HG02840 (cell line): ENCODE data around the gene RIT2.
"Not testable (repeated sequence)": the region's sequence is repeated elsewhere in the genome, so short reads cannot be mapped to it uniquely, and the experiment has no call there.

Experiments used
- ATAC-seq: cut with Tn5 transposase; IDR thresholded peaks from one replicate; pipeline ENCODE4 v1.9.1; 2021; ENCODE audit warnings: mild to moderate bottlenecking, moderate library complexity, moderate number of reproducible peaks; ENCODE audit not compliant: unreplicated experiment, low FRiP score

The RIT2 gene

DNA sequence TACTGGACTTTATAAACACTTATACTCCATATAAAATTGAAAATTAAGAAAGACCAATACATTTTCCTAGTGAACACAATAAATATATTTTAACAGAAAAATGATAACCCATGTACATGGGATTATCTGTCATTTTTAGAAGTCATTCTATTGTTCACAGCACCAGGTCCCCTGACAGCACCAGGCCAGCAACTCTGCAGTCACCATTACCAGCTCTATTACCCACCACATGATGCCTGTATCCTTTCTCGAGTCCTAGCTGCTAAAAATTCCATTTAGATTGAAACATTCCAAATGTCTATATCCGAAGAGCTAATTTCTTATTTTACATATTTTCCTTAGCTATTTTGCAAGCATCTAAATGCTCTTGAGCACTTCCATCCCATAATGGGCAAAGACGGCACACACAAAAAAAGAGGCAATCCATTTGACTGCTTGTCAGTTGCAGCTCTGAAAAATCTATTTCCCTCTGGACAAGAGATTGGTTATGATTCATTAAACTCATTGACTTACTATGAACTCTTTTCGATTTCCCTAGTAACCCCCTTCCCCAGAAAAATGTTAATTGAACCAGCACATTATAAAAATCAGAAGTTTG is 336.9 kb downstream of the RIT2 start:
- ATAC-seq = no peak

DNA sequence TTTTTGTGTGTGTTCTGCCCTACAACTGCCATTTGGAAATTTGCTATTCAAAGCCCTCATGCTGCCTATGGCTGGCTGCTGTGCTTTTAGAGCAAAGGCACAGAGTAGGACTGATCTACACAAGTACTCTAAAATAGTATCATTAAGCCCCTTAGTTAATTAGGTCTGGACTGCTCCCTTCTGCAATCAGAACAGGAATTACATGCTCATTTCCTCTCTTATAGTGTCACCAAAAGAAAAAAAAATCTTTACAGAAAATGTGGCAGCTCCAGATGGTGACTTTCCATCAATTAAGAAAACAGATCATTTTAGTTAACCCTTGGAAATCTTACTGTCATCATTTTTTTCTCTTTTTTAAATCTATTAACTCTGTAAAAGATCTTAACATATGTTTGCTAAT is 337.5 kb downstream of the RIT2 start:
- ATAC-seq = no peak

DNA sequence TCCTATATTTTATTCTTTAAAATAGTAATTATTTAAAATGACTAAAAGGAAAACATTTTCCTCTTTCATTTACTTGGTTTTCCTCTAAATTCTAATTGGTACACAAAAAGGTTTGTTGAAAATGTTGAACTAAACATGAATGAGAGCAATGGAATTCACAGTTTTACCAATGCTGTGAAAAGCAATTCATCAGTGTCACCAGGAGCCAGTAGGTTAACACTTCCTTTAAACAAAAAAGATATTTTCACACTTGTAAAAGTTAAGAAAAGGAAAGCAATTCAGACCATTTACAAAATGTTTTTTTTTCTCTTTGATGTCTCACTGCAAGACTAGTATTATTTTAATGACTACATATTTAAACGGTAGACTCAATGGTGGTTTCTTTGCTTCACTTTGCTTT is 341.6 kb downstream of the RIT2 start:
- ATAC-seq = no peak

DNA sequence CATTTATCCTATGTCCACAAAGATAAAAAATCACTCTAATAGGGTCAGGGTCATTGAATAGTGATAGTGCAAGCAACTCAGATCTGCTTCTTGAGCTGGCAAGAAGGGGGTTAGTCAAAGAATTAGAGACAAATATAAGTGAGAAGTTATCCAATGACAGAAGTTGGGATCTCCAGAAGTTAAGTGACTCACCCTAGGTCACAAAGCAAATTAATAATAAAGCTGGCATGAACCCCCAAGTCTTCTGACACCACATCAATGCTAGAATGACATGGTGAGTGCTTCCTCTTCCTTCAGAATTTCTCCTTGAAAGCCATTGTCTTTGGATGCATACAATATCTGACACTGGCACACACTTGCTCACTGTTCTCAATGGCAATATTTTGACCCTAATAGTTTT is 343.5 kb downstream of the RIT2 start:
- no peak for ATAC-seq

DNA sequence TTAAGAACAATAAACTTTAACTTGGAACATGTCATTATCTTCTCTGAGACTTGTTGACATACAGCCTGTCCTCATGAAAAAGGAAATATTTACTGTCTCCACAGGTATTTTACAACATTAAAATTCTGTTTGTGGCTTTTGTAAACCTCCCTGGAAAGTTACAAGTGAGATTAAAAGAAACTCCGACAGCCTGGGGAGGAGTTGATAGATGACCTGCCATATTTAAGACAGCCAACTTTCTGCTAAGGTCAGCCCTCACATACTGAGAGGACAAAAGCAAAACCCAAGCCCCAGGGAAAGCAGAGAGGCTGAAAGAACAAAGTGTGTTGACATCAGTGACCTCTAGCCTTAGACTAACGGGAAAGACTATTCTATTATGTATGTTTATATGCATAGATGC is 350.2 kb downstream of the RIT2 start:
- ATAC-seq = no peak

DNA sequence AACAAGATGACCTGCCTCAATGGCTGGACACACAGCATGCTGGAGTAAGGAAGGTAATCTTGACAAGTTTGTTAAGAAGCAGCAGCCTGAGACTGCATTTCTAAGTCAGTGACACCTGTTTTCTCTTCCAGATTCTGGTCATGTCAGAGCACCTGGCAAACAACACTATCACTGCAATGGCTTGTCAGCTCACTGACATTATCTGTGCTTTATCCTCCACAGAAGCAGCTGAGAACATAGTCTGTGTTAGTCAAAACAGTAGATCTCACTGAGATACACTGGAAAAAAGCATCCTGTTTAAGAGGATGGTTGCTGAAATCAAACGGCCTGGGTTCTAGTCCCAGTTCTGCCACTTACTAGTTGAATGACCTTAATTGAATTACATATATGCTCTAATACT is 355.2 kb downstream of the RIT2 start:
- ATAC-seq = no peak

DNA sequence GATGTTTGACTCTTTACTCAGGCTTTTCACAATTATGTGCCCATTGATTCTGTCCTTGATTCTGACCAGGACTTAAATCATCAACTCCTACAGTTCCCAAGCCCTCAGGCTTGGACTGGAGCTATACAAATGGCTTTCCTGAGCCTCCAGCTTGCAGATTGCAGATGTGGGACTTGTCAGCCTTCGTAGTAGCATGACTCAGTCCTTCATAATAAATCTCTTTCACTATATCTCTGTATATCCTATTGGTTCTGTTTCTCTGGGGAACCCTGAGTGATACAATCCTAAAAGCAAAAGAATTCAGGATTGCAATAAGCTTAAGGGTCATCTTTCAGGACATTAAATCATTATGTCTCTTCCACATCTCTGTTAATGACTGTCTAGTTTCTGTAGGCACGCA is 356.6 kb downstream of the RIT2 start:
- ATAC-seq = no peak

DNA sequence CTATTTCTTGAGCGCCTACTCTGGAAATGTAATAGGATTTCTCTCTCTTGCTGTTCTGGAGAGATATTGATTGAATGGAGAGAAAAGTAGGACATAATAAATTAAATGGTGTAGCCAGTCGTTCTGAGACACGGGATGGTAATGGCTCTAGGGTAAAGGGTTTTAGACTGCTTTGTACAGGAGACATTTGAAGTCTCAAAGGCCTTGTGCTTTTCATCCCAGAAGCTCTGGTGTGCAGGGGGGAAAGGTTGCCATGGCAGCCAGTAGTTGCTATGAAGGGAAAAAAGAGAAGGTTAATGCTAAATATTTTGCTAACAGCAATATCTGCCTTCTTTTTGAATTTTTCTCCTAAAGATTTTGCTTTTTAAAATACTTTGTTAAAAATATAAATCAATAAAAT is 359.3 kb downstream of the RIT2 start:
- no peak for ATAC-seq

DNA sequence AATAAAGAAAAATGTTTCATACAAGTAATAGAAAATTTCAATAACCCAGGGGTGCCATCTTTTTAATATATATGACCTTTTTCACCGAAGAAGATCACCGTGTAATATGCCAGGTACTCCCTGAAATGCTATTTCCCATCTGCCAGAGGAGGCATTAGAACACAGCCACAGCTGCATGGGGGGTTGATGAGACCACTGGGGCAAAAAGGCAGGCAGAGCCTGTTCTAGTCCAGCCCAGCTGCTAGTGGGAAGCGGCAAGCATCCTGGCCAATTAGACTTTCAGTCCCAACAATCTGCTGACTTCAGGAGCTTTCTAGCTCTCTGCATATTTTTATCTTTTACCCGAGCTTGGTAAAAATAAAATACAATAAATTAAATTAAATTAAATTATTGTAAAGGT is 362.6 kb downstream of the RIT2 start:
- no peak for ATAC-seq

DNA sequence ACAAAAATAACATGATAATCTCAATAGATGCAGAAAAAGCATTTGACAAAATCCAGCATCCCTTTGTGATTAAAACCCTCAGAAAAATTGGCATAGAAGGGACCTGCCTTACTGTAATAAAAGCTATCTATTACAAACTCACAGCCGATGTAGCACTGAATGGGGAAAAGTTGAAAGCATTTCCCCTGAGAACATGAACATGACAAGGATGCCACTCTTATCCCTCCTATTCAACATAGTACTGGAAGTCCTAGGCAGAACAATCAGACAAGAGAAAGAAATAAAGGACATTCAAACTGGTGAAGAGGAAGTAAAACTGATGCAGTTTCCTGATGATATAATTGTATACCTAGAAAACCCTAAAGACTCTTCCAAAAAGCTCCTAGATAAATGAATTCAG is 368.7 kb downstream of the RIT2 start:
- no peak for ATAC-seq

DNA sequence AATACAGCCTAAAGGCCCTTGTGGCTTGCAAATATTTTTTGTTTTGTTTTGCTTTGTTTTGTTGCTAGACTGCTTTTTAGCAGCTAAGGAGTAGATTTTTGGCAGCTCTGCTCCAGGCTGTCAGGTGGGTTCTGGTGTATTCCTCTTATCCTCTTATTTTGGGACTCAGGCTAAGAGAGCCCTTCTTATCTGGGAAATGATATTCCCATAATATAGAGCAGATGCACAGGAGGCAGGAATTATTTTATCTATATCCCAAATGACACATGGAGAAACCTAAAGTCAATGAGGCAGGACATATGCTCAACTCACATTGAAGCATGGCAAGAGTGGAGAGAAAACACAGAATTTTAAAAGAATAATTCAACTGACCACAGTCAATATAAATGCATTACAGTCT is 369.6 kb downstream of the RIT2 start:
- no peak for ATAC-seq

DNA sequence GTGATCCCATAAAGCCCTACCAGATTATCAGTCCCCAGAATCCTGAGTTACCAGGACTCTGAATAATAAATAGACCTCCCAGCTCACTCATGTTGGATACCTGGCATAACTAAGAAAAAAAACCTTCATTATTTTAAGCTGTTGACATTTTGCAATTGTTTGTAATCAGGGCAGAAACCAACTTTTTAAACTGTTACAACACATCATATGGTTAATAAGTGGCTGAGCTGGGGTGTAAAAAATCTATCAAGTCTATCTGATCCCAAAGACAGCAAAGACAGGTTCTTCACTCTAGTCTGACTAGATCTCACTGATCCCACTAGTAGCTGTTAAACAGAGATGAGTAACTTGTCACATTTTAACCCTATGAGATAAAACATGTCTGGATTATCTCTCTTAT is 370.3 kb downstream of the RIT2 start:
- no peak for ATAC-seq

DNA sequence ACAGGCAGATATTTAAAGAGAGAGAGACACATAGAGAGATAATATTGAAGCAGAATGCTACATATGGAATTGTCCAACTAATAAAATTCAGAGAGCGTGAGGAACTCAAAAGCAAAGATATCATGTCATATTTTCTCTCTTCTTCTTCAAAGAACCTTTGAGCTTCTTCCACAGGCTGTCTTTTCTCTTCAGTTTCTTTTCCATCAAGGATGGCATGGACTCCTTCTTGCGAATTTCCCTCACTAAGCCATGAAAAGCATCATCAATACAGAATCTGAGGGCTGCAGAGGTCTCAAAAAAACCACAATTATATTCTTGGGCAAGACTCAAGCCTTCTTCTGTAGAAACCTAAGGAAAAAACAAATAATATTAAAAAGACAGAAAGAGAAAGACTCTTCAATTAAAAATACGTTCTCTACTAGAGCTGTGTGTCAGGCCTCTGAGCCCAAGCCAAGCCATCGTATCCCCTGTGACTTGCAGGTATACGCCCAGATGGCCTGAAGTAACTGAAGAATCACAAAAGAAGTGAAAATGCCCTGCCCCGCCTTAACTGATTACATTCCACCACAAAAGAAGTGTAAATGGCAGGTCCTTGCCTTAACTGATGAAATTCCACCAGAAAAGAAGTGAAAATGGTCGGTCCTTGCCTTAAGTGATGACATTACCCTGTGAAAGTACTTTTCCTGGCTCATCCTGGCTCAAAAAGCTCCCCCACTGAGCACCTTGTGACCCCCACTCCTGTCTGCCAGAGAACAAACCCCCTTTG is 371.9 kb downstream of the RIT2 start:
- no peak for ATAC-seq

DNA sequence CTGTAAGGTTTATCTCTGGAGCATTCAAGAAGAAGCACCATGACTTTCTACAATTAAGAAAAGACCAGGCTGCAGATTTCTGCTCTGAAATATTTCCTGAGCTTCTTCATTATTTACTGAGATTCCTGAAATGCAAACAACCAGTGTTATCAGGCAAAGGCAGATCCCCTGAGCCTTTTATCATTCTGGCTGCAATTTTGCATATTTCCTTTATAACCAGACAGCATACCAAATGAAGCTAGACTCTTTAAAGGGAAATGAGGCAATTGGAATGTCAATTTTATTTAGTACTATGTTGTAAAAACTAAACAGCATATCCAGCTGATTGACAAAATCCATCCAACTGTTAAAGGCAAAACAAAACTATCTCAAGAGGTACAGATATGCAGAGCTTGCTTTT is 372.5 kb downstream of the RIT2 start:
- no peak for ATAC-seq

DNA sequence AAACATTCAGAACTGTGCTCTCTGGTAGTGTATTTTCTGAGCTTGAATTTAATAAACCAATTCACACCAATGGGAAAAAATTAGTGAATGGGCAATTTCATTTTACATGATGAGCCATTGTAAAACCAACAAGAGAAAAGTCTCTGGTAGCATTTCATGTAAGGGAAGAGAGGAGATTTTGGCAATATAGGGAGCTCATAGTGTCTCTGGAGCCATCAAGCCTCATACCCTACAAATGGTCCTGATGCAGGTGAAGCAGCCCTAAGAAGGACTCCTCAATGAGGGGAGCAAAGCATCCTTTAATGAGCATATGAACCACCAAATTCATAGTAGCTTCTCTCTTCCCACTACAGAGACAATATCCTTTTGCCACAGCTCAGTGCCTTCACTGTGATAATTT is 373.0 kb downstream of the RIT2 start:
- ATAC-seq = no peak

DNA sequence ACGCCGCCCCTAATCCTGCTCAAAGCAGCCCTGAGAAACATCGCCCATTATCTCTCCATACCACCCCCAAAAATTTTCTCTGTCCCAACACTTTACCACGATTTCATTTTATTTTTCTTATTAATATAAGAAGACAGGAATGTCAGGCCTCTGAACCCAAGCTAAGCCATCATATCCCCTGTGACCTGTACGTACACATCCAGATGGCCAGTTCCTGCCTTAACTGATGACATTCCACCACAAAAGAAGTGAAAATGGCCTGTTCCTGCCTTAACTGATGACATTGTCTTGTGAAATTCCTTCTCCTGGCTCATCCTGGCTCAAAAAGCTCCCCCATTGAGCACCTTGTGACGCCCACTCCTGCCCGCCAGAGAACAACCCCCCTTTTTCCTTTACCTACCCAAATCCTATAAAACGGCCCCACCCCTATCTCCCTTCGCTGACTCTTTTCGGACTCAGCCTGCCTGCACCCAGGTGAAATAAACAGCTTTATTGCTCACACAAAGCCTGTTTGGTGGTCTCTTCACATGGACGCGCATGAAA is 373.6 kb downstream of the RIT2 start:
- ATAC-seq = not testable (repeated sequence)

DNA sequence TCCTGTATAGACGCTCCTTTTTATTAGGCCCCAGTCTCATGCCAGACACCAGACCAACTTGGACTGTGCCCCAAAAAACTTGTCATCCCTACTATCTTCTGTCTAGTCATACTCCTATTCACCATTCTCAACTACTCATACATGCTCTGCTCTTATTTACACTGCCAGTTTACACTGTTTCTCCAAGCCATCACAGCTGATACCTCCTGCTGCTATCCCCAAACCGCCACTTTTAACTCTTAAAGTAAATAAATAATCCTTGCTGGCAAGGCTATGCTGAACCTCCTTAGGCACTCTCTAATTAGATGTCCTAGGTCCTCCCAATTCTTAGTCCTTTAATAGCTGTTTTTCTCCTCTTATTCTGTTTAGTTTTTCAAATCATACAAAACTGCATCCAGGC is 374.2 kb downstream of the RIT2 start:
- not testable (repeated sequence) for ATAC-seq

DNA sequence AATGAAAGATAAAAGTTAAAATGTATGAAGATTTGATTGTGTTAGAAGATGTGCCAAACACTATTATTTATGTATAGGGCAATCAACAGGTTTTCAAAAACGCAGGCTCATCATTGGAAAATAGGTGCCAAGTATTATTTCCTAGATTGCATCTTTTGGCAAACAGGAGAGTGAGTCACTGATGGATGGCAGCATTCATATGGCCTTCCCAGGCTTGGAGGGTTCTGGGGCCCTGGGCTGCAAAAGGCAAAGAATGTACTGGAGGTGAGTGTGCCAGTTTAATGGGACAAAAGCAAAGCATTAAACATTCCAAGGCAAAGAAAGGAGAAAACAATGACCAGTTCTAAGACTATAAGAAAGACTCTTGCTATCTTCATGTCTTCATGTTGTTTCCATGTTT is 379.4 kb downstream of the RIT2 start:
- no peak for ATAC-seq

DNA sequence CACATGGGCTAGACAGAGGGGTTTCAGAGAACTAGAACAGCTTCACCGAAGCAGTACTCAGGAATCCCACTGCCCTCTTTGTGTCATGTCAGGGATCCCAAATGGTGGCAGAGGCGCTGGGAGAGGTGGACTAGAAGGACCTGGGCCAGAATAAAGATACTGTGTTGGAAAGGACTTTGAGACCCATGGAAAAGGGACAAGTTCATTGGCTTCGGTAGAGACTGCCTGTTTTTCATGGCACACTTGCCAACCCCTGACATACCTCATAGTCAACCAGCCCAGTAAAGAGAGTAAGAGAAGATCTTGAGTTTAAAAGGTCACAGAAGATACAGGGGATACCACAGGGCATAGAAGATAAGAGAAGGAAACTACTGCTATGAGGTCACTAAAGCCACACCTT is 381.0 kb downstream of the RIT2 start:
- ATAC-seq = no peak

DNA sequence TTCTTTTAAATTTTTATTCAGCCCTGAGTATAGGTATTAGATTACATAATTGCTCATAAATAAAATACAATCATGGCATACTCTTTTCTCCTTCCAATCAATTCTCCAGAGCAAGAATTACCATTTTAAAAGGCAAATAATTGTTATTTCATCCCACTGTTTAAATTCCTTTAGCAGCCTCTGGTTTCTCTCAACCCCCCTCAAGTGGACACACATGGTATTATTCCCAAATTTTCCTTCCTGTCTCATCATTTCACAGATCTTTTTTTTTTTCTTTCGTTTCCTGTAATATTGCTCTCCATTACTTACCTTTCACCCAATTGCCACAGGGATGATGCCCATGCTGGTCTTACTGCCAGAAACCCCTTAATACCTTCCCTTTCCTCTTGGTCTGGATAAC is 385.2 kb downstream of the RIT2 start:
- ATAC-seq = no peak

DNA sequence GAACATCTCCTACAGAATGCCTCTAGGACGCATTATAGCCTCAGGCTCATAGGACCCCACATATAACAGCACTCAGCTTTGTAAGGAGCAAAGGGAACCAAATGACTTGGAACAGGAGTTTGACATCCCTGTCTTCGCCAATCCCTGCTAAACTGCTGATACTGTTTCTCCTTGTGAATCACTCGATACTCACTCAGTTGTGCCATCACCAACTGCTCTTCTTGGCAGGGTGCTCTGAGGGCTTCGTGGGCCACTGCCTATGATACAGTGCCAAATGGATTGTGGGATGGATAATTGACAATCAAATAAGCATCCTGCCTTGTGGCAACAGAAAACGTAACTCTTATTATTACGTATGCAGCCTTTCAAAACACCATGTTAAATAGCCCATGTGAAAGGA is 396.3 kb downstream of the RIT2 start:
- ATAC-seq = no peak

DNA sequence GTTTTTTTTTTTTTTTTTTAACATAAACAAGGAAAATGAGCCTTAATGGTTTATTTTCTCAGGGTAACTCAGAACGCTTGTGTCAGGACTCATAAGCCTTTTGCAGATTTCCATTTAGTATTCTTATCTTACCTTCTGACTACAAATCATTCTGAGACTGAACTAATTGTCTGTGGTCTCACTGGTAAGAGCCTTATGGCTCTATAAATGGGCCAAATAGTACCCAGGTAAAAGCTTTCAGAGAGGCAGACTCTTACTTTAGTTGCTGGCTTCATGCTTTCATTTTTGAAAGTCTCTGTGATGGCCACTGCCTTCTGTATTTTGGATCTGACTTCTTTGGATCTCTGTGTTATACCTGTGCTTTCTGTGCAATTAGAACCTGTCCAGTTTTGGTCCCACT is 403.4 kb downstream of the RIT2 start:
- no peak for ATAC-seq
